Amniotic stem cell (primary cell): ENCODE data around the gene TDRD3.
"Not testable (repeated sequence)": the region's sequence is repeated elsewhere in the genome, so short reads cannot be mapped to it uniquely, and the experiment has no call there.

Experiments
- DNase-seq: peaks from one replicate; lab custom pipeline; 2025; lab: John Stamatoyannopoulos, UW

Gene TDRD3

GRCh38 chr13:60398907-60399589 lies 2.0 kb downstream of the TDRD3 start:
- DNase-seq = no peak

GRCh38 chr13:60402022-60402421 lies 5.0 kb downstream of the TDRD3 start:
- DNase-seq = no peak

GRCh38 chr13:60407095-60407494 lies 10.1 kb downstream of the TDRD3 start:
- DNase-seq = no peak

GRCh38 chr13:60407852-60408251 lies 10.8 kb downstream of the TDRD3 start:
- DNase-seq = not testable (repeated sequence)

DNA sequence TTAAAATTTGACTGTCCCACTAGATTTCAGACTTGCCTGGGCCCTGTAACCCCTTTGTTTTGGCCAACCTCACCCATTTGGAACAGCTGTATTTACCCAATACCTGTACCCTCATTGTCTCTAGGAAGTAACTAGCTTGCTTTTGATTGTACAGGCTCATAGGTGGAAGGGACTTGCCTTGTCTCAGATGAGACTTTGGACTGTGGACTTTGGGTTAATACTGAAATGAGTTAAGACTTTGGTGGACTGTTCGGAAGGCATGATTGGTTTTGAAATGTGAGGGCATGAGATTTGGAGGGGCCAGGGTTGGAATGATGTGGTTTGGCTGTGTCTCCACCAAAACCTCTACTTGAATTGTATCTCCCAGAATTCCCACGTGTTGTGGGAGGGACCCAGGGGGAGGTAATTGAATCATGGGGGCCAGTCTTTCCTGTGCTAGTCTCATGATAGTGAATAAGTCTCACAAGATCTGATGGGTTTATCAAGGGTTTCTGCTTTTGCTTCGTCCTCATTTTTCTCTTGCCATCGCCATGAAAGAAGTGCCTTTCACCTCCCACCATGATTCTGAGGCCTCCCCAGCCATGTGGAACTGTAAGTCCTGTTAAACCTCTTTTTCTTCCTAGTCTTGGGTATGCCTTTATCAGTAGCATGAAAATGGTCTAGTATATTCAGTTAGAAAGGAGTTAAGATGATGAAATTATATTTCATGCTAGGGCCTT lies 12.7 kb downstream of the TDRD3 start:
- not testable (repeated sequence) for DNase-seq

DNA sequence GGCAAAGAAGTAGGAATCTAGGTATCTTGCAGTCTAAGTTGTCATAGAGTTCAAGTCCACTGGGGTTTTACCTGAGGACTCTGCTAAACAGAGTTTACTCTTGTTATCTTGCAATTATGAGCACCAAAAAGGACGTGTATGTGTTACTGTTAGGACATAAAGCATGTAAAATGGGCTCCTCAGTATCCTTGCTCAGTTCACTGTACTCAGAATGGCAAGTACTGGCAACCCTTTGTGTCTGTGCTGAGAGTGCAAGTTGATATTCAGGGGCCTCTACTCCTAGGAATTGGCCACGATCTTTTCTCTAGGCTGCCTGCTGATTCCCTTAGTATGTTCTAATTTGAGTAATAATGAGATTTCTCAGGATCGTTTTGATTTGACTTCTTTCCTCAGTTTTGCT lies 13.3 kb downstream of the TDRD3 start:
- no peak for DNase-seq

DNA sequence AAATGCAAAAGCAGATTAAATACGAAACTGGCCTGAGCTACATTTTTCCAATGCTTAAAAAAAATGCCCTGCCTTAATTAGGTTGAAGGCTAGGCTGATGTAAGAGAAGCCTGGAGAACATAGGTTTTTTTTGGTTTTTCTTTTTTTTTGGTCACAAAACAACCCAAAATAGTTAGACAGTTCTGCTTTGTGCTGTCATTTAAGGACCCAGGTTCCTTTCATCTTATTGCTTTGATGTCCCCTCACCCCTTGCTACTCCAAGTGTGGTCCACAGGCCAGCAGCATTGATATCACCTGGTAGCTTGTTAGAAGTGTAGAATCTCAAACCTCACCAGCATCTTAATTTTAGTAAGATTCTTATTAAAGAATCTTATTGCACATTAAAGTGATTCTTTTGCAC lies 14.4 kb downstream of the TDRD3 start:
- no peak for DNase-seq

- DNase-seq = no peak
These were observed 15.0 kb downstream of the TDRD3 start for GRCh38 chr13:60411983-60412382.

DNA sequence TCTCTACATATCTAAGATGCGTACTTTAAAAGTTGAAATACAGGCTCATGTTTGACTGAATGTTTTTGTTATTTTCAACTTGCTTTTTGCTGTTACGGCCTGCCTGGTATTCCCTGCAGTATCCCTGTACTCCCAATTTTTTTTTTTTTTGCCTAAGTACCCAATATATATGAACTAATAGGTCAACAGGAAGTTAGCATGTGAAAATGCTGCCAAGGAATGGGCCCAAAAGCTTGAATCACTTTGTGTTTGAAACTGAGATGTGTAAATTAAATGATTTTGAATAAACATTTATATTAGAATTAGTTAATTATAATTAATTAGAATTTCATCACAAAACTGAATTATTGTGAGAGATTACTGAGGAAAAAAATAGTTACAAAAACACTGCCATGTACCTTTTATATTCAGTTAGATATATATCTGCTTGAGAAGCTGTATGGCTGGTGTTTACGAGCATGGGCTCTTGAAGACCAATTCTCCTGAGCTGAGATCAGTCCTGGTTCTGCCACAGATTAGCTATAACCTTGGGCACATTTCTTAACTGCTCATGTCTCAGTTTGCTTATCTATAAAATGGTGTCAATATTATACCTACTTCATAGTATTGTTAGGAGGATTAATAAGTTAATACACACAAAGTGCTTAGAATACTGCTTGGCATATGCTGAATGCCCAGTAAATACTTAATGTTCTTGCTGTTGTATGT lies 16.0 kb downstream of the TDRD3 start:
- no peak for DNase-seq

DNA sequence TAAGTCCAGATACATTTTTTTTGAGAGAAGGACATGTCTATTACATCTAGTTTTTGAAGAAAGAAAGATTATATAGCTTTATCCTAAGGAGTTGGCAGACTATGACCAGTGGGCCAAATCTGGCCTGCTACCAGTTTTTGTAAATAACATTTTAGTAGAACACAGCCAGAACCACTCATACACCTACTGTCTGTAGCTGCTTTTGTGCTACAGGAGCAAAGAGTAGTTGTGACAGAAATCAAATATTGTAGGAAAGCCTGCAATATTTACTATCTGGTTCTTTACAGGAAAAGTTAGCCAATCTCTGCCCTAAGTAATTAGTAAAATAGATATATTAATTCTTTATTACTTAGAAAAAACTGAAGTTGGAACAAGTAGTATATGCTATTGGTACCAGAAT lies 17.2 kb downstream of the TDRD3 start:
- DNase-seq = no peak

DNA sequence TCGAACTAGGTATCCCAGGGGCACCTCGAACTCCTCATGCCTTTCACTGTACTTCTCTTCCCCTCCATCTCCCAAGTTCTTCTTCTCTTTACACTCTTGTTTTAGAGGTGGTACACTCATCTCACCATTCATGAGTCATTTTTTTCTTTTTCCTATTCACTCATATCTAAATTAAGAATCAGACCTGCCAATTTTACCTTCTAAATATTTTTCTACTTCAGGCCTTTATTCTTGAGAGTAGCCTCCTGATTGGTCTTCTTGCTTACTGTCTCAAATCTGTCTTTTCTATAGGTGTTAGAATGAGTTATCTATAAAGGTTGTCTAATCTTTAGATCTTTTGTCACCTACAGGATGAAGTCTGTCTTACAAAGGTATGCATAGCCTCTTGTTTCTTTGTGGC lies 20.7 kb downstream of the TDRD3 start:
- DNase-seq = no peak

DNA sequence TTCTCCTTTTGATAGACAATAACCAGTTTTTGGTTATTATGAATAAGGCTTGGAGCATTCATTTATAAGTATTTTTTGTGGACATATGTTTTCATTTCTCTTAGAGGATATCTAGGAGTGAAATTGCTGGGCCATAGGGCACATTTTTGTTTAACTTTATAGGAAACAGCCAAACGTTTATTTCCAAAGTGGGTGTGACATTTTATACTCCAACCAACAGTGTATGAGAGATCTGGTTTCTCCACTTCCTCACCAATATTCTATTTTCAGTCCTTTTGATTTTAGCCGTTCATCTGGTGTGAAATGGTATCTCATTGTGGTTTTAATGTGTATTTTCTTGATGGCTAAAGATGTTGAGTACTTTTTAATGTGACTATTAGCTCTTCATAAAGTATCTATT lies 21.9 kb downstream of the TDRD3 start:
- no peak for DNase-seq

- no peak for DNase-seq
These were observed 28.3 kb downstream of the TDRD3 start for GRCh38 chr13:60425332-60425731.

- no peak for DNase-seq
These were observed 29.1 kb downstream of the TDRD3 start for GRCh38 chr13:60426075-60426474.

- no peak for DNase-seq
These were observed 30.3 kb downstream of the TDRD3 start for GRCh38 chr13:60427285-60427684.

- DNase-seq = no peak
These were observed 34.2 kb downstream of the TDRD3 start for GRCh38 chr13:60431108-60431700.

DNA sequence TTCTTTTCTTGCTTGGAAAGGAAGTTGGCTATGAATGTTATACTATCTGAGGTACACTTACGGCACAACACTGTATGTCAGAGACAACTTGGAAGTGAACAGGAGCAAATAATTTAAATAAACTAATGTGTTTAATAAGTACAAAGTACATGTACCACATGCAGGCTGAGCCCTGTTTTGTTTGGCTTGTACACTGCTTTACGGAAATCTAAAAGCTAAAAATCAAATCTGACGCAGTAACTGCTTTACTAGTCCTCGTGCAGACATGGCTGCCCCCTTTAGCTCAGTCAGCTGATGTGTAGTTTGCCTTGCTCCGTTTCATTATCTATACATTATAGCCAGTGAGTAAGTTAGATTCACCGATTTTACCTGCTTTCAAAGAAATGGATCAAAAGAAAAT lies 36.5 kb downstream of the TDRD3 start:
- no peak for DNase-seq

DNA sequence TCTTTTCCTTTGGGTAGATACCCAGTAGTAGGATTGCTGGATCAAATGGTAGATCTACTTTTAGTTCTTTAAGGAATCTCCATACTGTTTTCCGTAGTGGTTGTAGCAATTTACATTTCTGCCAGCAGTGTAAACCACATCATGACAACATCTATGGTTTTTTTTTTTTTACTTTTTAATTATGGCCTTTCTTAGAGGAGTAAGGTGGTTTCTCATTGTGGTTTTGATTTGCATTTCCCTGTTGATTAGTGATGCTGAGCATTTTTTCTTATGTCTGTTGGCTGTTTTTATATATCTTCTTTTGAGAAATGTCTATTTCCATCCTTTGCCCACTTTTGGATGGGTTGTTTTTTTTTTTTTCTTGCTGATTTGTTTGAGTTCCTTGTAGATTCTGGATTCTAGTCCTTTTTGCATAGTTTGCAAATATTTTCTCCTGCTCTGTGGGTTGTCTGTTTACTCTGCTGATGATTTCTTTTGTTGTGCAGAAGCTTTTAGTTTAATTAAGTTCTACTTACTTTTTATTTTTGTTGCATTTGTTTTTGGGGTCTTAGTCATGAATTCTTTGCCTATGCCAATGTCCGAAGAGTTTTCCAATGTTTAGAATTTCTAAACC lies 38.8 kb downstream of the TDRD3 start:
- no peak for DNase-seq

DNA sequence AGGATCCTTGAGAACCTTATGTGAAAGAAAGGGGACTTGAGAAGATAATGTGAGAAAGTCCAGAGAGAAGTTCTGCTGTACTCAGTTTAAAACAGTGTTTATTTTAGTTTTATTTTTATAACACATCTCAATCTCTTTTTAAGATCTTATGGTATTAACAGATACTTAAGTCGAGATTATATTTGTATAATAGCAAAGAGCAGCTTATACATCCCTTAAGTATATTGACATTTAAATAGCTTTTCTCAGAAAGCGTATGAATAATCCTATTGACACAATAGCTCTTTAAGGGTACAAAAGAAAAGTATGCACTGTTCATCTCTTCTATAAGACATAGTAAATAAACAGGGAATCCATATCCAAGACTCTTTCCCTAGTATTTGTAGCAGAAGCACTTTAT lies 42.2 kb downstream of the TDRD3 start:
- DNase-seq = no peak

- DNase-seq = no peak
These were observed 44.7 kb downstream of the TDRD3 start for GRCh38 chr13:60441761-60442160.

DNA sequence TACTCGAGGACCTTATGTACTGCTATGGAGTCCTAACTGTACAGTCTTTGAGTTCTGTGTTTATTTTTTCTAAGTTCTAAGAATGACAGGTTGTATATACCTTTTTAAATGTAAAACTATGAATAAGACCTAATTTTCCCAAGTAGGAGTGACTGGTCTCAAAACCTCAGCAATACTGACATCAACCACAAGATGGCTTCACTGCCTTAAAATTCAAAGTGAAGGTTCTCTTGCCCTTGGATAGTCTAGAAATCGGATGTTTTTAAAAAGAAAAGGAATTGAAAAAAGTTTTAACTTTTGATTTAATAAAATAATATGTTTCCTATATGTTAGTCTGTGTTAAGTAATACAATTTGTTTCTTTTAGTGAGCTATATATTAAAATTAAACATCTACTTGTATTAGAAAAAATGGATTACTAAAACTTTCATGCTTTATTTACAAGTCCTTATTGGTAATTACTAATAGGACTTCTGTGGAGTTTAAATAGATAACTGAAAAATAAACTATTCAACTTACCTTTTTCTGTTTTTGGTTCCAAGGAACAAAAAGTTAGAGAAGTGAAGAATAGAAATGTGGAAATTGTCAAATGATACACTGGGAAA lies 52.0 kb downstream of the TDRD3 start:
- no peak for DNase-seq

GRCh38 chr13:60453490-60453889 lies 56.5 kb downstream of the TDRD3 start:
- no peak for DNase-seq
